Measurements from ENCODE around the gene UBE2Q2. TPM values are rescaled to one million over a fixed set of nuclear protein-coding genes. Genes with fewer than 3 reads are reported as not detected.

Gene UBE2Q2
- total RNA-seq, 1 donor = 70.4 TPM

GRCh38 chr15:75827691-75828090 lies 15.6 kb upstream of the UBE2Q2 start:
- H3K4me3 ChIP-seq (ENCODE audit: low read depth, low read length) = no peak overlapping the region
- no peak for TF ChIP-seq CTCF (IDR thresholded peaks at IDR 0.05; ENCODE audit: insufficient read depth, low read depth, low read length)
- no peak for DNase-seq (ENCODE audit: low read depth)

- DNase-seq (ENCODE audit: low read depth) = no peak
- TF ChIP-seq CTCF (IDR thresholded peaks at IDR 0.05; ENCODE audit: insufficient read depth, low read depth, low read length) = no peak
- H3K4me3 ChIP-seq (ENCODE audit: low read depth, low read length) = no peak overlapping the region
Measured at GRCh38 chr15:75828429-75828828, 14.8 kb upstream of the UBE2Q2 start.

- no peak for TF ChIP-seq CTCF (IDR thresholded peaks at IDR 0.05; ENCODE audit: insufficient read depth, low read depth, low read length)
- no peak for DNase-seq (ENCODE audit: low read depth)
- H3K4me3 ChIP-seq (ENCODE audit: low read depth, low read length) = no peak overlapping the region
Measured at GRCh38 chr15:75830910-75831805, 12.1 kb upstream of the UBE2Q2 start.

GRCh38 chr15:75831806-75832102 lies 11.5 kb upstream of the UBE2Q2 start:
- TF ChIP-seq CTCF (IDR thresholded peaks at IDR 0.05; ENCODE audit: insufficient read depth, low read depth, low read length) = no peak
- DNase-seq (ENCODE audit: low read depth) = no peak
- no peak overlapping the region for H3K4me3 ChIP-seq (ENCODE audit: low read depth, low read length)

GRCh38 chr15:75832114-75832513 lies 11.1 kb upstream of the UBE2Q2 start:
- H3K4me3 ChIP-seq (ENCODE audit: low read depth, low read length) = no peak overlapping the region
- no peak for TF ChIP-seq CTCF (IDR thresholded peaks at IDR 0.05; ENCODE audit: insufficient read depth, low read depth, low read length)
- DNase-seq (ENCODE audit: low read depth) = no peak

GRCh38 chr15:75834021-75834420 lies 9.2 kb upstream of the UBE2Q2 start:
- DNase-seq (ENCODE audit: low read depth) = no peak
- H3K4me3 ChIP-seq (ENCODE audit: low read depth, low read length) = no peak overlapping the region
- no peak for TF ChIP-seq CTCF (IDR thresholded peaks at IDR 0.05; ENCODE audit: insufficient read depth, low read depth, low read length)
